Head of caudate nucleus (tissue), 42 donors: ENCODE measurements around the gene RCSD1.
A peak's percentile ranks its signal among the peaks of the same experiment; 100 is the strongest.

ENCODE experiments used
- DNase-seq, 42 donors: peaks; one replicate each; pipeline versions ENCODE4 v3.0.0 to v3.0.0-alpha.2; 2020 to 2021; ENCODE audit warnings: mixed read lengths in 7 of 42
- intact Hi-C: fragments of 100-400 bp; cut with DNase I; formaldehyde crosslinking; loops from one replicate; pipeline ENCODE4 v1.15.0; 2022

RCSD1 gene

GRCh38 chr1:167678422-167678821, 48.4 kb downstream of the RCSD1 start:
- no peak for DNase-seq
- intact Hi-C loops = no loop called here

GRCh38 chr1:167678838-167679237, 48.8 kb downstream of the RCSD1 start:
- DNase-seq = no peak
- intact Hi-C loops = no loop called here

GRCh38 chr1:167679714-167680113, 49.7 kb downstream of the RCSD1 start:
- intact Hi-C loops = no loop called here

GRCh38 chr1:167681024-167681423, 51.0 kb downstream of the RCSD1 start:
- no peak for DNase-seq
- intact Hi-C loops = no loop called here

More at GRCh38 chr1:167679714-167680113, 49.7 kb downstream of the RCSD1 start:
- DNase-seq = no peak

- intact Hi-C loops = no loop called here
- DNase-seq = no peak
These were observed 51.5 kb downstream of the RCSD1 start for GRCh38 chr1:167681451-167682098.

- intact Hi-C loops = no loop called here
These were observed 53.2 kb downstream of the RCSD1 start for GRCh38 chr1:167683226-167683625.

GRCh38 chr1:167683641-167684502, 53.8 kb downstream of the RCSD1 start:
- intact Hi-C loops = no loop called here

More at GRCh38 chr1:167683226-167683625, 53.2 kb downstream of the RCSD1 start:
- no peak for DNase-seq

GRCh38 chr1:167685844-167686243, 55.8 kb downstream of the RCSD1 start:
- intact Hi-C loops = loop anchor here (2.0 kb wide), 1 partner anchor 85 kb away; no protein-coding TSS in a partner anchor
- no peak for DNase-seq

More at GRCh38 chr1:167683641-167684502, 53.8 kb downstream of the RCSD1 start:
- DNase-seq = no peak

GRCh38 chr1:167687919-167688519, 58.0 kb downstream of the RCSD1 start:
- DNase-seq = peak in 40 of 42 donors; percentile 38 to 94 (median 83)

GRCh38 chr1:167689567-167689920, 59.5 kb downstream of the RCSD1 start:
- intact Hi-C loops = no loop called here
- no peak for DNase-seq

More at GRCh38 chr1:167687919-167688519, 58.0 kb downstream of the RCSD1 start:
- intact Hi-C loops = loop anchor here (2.0 kb wide), 1 partner anchor 87 kb away; no protein-coding TSS in a partner anchor

GRCh38 chr1:167690053-167690452, 60.0 kb downstream of the RCSD1 start:
- no peak for DNase-seq
- intact Hi-C loops = no loop called here

- intact Hi-C loops = no loop called here
- DNase-seq = no peak
These were observed 63.5 kb downstream of the RCSD1 start for GRCh38 chr1:167693425-167694045.

GRCh38 chr1:167694691-167695090, 64.7 kb downstream of the RCSD1 start:
- intact Hi-C loops = no loop called here
- DNase-seq = no peak

GRCh38 chr1:167695147-167695546, 65.1 kb downstream of the RCSD1 start:
- intact Hi-C loops = no loop called here

GRCh38 chr1:167695756-167696561, 65.9 kb downstream of the RCSD1 start:
- intact Hi-C loops = no loop called here
- DNase-seq = no peak

More at GRCh38 chr1:167695147-167695546, 65.1 kb downstream of the RCSD1 start:
- DNase-seq = no peak

GRCh38 chr1:167697667-167698141, 67.7 kb downstream of the RCSD1 start:
- DNase-seq = peak in 37 of 42 donors; percentile 12 to 73 (median 46)

GRCh38 chr1:167698313-167698712, 68.3 kb downstream of the RCSD1 start:
- DNase-seq = no peak
- intact Hi-C loops = no loop called here

More at GRCh38 chr1:167697667-167698141, 67.7 kb downstream of the RCSD1 start:
- intact Hi-C loops = no loop called here

- no peak for DNase-seq
- intact Hi-C loops = no loop called here
These were observed 71.5 kb downstream of the RCSD1 start for GRCh38 chr1:167701510-167701909.
